Stimulated activated CD4-positive, alpha-beta T cell treated with anti-CD3 and anti-CD28 coated beads, Interleukin-15, amount 100 ng/mL, for 48 hours (primary cell): ENCODE measurements around the gene TMOD2.

Experiments
- DNase-seq, 2 donors: peaks; one replicate each; pipeline ENCODE4 v3.0.0-alpha.2; 2020; ENCODE audit warnings: low read depth in 2 of 2

Gene TMOD2

DNA sequence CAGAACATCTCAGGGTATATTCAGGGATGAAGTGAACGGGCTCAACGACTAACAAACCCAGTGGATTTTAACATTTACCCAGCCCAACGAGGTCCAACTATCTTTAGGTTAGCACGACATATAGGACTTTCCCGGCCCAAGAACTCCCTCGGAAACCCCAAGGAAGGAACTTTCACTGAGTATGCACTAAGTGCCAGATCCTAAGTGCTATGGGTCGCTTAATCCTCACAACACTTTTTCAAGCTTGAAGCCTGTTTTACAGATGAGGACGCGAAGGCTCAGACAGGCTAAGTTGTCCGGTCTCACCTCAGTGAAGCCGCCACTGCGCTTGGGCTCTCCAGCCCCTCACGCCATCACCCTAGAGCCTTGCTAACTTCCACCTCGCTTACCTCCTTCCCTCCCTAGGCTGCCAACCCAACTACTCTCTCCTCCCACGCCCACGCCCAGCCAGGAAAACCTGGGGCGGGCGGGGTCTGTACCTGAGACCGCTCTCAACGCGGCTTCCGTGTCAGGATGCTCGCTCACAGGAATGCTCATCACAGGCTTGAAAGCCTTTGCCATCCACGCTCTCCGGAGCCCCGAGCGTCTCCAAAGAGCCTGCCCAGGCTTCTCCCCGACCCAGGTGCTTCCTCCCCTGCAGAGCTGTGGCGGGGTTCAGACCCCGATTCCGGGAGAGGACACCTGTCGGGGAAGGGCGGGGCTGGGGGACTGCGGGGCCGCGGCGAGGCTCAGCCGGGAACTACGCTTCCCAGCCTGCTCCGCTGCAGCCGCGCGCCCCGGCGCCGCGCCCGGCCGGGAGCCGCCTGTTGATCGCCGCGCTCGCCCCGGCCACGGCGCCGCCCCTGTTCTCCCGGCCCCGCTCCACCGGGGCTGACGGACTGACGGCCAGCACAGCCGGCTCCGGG, at the start of gene TMOD2:
Gene TMOD2, plus strand, starts transcription at position 806 of the 905 bp plus-strand sequence. CDS start 14,845 bp downstream, outside the sequence.
- DNase-seq: peak in 1 of 2 donors; percentile 25

DNA sequence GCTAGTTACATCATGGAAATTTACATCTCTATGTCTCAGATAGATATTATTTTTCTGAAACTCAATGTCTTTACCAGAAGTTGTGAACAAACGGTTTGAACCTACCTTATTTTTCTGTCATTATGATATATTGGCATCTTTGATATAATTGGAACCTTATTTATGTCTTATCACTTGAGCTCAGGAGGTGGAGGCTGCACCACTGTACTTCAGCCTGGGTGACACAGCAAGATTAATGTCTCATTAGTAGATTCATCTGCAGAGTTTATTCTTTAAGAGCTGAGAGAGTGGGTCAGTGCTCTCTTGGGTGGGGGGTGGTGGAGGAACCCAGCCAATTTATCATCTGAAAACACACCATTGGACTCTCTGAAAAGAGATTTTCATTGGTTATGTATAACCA, 48.7 kb upstream of the TMOD2 start:
- no peak for DNase-seq

DNA sequence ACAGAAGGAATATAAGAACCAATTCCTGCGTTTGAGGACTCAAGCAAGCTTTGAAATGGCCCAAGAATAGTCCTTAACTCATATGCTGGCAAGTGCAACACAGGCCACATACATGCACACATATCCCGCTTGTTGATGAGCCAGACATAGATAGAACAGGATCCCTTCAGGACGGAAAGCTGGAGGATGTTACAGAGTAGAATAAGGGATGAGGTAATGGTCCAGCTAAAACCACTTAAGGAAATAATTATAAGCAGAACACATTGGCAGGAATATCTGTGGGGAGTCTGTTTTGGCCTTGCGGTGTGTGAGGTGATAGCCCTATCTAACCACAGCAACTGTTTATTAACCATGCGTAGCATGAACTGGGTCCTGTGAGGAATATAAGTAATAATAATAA, 45.1 kb upstream of the TMOD2 start:
- DNase-seq: no peak

DNA sequence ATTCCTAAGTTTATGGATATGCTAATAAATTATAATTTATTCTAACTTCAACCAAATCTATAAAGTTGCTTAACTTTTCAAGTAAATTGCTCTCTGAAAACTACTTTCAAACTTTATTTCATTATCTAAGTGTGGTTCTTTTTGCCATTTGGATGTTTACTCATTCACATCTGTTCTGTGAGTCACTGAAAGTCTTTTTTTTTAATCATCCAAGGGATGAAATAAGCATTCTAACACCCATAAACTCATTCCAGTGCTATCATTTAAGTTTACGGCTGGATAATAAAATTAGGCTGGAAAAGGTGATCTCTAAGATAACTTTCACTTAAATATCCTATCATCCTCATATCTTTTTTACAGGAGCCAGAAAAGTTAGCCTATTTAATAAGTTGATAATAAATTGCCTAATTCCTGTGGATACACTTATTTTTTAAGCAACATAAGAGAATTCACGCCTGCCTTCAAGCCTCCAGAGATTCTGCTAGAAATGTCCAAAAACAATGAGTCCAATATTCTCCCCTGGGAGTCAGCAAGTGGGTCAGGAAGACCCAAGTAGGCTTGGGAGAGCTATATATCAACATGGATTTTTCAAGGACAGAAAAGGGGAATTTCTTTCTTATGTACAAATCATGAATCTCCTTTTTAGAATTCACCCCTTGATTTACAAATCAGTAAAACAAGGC, 44.3 kb upstream of the TMOD2 start:
- no peak for DNase-seq

DNA sequence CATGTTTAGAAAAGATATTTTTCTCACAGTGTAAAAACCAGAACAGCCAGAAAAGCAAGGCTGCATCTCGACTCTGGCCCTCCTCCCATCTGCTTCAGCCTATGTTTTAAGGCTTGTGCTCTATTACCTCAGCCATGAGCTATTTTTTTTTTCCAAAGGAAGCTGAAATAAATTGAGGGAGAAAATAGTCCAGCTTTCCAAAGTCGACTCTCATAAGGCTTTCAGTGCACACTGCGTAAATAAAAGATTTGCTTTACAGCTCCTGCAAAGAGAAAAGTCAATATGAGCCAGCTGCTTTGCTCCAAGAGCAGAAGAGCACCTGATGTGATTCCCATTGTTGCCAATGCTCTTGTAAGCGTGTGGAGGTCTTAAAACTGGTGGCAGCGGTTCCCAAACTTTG, 43.4 kb upstream of the TMOD2 start:
- no peak for DNase-seq

DNA sequence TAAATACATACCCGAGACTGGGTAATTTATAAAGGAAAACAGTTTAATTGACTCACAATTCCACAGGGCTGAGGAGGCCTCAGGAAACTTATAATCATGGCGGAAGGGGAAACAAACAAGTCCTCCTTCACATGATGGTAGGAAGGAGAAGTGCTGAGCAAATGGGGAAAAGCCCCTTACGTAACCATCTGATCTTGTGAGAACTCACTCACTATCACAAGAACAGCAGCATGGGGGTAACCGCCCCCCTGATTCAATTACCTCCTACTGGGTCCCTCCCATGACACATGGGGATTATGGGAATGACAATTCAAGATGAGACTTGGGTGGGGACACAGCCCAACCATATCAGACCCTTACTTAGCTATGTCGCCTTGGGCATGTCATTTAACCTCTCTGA, 42.4 kb upstream of the TMOD2 start:
- DNase-seq: no peak

DNA sequence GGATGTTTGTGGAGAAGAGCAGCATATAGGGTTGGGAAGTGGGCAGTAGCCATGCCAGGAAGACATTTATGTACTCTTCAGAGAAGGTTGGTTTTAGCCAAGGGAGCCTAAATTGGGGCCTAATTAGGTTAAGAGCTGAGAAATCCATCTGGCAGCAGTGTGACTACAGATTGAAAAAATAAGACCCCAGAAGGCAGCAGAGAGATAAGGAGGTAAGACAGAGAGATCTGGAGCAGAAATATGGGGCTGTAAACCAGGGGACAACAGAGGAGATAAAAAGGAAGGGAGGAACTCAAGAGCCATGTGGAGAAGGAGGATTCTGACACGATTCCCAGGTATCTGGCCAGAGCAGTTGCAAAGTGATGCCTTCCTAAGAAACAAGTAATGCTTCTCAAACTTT, 37.2 kb upstream of the TMOD2 start:
- DNase-seq: no peak

DNA sequence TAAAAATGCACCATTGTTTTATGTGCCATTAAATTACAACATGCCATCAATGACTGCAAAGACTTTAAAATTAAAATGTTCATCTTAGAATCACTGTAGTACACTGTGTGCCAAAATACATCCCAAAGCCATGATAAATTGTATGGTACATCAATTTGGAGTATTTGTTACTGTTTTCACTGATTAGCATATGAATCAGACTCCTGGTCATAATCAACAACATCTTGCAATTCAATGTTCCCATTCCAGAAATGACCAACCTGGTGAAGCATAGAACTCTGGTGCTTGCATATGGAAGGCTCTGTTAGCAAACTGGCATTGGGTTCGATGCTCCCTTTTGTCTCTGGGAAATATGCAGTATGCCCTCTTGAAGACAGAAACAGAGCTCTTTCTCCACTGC, 36.5 kb upstream of the TMOD2 start:
- DNase-seq: no peak

DNA sequence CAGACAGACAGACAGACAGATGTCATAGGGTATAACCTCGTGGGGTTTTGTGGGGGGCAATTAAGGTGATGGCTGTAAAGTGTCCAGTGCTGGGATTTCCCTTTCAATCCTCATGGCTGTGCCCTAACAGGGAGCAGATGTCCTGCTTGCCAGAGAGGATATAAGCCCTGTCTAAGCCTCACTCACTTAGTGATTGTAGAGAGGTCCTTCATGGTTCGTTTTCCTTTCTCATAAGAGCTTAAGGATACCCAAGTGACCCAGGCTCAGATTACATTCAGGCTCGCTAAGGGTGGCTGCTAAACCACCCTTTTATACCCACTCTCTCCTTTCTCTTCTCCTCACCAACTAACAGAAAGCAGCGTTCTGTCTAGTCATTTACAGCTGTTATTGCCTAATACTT, 33.2 kb upstream of the TMOD2 start:
- no peak for DNase-seq

DNA sequence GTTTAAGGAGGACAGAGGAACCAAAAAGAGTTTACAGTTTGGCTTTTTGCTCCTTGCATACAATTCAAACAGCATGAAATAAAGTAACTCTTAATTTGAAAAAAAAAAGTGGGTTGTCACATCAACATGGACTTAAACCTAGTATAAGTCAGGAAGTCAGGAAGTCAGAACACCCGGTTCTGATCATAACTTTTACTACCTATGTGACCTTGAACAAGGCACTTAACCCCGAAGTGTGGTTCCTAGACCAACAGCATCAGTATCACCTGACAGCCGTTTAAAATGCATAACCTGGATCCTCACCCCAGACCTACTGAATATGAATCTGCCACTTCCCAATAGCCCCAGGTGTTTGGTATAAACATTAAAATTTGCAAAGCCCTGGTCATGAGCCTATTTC, 32.7 kb upstream of the TMOD2 start:
- DNase-seq: no peak

DNA sequence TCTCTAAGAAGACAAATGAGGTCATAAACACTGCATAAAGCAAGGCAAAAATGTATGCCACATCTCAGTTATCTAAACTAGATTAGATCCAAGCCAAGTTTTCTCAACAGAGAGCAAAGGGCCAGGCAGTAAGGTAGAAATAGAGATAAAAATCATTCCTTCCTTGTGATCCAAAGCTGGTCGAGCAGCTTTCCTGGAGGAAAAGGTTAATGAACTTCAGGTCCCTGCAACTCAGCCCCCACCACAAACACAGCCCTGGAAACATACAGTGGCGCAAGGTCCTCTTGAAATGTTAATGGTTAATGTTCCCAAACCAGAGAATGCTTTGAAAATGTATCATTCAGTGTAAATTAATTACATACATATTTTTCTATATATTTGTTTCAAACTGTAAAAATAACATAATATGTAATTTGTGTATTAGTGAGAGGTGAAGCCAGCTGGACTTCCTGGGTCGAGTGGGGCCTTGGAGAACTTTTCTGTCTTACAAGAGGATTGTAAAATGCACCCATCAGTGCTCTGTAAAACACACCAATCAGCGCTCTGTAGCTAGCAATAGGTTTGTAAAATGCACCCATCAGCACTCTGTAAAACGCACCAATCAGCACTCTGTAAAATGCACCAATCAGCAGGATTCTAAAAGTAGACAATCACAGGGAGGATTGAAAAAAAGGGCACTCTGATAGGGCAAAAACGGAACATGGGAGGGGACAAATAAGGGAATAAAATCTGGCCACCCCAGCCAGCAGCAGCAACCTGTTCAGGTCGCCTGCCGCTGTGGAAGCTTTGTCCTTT, 31.0 kb upstream of the TMOD2 start:
- no peak for DNase-seq

DNA sequence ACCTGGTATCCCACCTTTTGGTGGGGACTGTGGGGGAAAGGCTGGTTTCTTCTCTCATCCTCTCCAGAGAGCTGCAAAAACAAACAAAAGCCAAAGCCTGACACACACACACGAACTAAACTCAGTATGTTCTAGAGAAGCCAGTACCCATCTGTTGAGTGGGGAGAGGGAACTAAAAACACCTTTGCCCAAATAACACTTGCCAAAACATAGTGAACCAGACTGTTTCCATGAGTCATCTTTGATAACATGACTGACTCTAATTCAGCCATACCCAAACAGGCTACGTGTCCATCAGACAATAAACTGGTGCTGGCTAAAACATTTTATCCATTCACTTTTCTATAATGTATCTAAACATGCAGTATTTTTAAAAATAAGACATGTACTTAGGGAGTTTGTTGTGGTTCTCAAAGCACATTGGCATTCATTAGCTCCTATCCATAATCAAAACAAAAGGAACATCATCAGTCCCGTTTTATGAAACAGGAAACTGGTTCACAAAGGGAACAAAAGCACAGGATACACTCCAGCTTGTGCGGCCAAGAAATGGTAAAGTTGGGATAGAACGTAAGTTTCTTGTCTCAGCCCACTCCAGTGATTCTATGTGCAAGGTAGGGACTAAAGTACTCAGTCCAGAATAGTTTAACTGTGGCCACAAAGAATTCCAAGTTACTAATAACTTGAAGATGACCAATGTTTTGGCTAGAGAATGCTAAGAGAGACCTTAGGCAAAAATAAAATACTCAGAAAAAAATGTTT, 30.0 kb upstream of the TMOD2 start:
- DNase-seq: no peak

DNA sequence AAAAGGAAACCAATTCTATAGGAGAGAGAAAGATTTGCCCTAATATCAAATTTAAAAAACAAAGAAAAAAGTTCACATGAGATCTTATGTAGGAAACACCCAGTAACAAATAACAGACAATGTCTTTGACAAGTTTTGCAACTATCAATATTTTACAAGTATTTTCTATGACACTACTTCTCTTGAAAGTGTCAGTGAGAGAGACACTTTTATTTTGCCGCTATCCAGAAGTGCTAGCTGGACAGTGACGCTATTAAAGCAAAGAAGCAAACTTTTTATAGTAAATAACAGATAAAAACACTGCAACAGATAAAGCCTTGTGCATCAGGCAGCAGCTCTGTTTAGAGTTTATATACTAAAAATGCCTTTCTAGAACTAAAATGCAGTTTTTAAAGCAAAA, 27.2 kb upstream of the TMOD2 start:
- DNase-seq: no peak

DNA sequence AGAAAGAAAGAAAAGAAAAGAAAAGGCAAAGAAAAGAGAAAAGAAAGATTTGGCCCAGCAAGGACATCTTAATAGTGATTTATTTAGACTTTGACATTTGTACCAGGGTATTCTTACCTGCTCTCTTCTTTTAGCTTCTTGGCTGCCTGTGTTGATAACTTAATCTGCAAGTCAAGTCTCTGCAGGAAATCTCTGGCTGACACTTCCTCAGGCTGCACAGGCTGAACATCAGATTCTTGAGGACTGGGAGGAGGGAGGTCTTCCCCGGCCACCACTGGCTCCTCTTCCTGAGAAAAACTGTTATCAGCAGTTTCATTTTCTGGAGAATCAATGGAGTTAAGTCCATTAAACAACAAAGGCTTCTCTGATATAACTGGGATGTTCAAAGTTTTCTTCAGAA, 26.7 kb upstream of the TMOD2 start:
- no peak for DNase-seq

DNA sequence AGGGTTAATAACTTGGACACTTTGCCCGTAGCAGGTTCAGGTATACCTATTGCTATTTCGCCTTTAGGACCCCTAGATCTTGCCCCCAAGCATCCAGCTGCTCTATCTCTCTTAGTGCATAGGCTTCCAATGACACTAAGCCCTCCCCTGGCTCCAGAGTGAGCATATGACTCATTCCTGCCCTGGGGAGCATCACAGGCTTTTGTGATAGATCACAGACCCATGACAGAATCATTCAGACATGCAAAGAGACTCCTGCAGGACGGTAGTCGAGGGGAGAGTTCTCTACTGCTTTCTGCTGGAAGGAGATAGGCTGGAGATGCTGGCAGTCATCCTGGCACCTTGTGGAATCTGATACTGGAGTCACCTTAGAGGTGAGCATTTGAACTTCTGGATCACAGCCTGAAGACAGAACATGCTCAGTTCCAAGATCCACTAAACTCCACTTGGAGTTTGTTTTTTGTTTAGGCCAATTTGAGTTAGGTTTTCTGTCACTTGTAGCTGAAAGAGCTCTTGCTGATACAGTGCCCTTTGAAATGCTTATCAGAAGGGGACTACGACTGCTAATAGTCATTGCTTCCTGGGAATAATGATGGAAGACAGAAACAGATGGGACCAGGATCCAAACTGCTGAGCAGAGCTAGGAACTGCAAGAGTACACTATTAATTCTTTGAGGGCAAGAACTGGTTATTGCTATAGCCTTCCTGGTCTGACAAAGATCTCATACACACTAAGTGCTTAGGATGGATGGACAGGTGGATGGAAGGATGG, 24.9 kb upstream of the TMOD2 start:
- DNase-seq: no peak

DNA sequence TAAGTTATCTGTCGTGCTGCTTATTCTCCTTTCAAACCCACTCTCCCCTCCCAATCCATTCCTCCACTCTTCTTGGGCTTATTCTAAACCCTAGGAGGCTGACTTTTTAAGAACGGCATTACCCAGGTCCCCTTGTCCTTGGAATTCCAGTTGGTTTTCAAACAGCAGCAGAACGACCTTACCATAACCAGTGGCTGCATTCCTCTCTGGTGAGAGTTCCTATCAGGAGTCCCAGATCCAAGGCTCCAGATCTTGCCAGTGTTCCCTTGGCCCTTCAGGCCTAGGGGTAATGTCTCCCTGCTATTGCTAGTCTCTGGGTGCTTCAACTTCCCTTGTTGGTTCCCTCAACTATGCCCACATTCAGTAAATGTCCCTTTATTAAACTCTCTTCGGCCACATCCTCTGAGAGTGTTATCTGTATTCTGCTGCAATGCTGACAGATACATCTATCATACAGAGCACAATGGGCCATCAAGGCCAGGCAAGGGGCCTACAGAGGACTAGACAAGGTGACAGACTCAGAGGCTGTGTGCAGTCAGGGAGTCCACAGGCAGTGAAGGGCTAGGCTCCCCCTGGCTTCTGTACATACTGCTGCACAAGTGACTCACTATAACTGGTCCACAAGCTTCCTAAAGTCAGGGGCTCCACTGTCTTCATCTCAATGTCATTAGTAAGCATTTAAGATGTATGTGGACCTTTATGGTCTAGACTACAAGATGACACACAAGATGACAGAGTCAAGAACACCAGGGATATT, 24.1 kb upstream of the TMOD2 start:
- no peak for DNase-seq

DNA sequence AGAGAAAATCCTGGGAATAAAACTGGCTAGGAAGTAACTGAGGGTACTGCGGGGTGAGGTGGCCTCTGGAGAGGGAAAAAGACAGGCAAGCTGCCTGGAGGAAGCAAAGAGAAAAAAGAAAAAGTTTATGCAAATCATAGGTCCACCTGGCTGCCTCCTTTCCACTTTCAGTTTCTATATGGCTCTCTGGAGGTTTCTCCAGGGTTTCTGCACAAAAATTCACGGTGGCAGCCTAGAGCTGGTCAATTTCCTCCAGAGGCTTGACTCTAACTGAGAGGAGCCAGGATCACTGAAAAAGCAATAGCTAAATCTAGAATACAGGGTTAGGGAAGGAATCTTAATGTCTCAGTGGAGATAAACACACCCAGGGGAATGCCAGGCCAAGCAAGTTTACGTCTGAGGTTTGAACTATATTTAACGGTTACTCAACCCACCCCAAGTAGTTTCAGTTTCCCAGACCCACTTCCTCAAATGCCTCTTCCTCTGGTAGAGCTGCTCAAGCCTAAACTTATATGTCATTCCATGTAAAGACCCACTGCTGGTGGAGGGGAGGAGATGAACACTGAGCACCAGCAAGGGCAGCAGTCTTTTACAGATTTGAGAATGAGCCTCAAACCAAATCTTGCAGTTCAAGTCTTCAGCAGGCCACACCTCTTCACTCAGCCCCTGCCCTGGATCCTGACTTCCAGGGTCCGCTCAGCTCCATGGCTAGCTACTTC, 19.7 kb upstream of the TMOD2 start:
- no peak for DNase-seq

DNA sequence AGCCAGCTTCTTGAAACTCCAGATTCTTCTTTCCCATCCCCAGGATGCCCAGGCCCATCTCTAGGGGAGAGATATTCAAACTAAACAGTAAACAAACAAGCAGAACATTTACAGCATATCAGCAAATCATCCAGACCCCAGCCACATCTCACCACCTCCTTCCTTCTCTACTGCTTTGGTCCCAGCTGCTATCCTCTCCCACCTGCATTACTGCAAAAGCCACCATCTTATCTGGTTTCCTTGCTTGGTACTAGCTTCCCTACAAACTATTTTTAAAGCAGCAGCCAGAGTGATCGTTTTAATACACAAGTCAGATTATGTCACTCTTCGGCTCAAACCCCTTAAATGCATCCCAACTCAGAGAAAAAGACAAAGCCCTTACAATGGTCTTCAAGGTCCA, 18.8 kb upstream of the TMOD2 start:
- DNase-seq: no peak

DNA sequence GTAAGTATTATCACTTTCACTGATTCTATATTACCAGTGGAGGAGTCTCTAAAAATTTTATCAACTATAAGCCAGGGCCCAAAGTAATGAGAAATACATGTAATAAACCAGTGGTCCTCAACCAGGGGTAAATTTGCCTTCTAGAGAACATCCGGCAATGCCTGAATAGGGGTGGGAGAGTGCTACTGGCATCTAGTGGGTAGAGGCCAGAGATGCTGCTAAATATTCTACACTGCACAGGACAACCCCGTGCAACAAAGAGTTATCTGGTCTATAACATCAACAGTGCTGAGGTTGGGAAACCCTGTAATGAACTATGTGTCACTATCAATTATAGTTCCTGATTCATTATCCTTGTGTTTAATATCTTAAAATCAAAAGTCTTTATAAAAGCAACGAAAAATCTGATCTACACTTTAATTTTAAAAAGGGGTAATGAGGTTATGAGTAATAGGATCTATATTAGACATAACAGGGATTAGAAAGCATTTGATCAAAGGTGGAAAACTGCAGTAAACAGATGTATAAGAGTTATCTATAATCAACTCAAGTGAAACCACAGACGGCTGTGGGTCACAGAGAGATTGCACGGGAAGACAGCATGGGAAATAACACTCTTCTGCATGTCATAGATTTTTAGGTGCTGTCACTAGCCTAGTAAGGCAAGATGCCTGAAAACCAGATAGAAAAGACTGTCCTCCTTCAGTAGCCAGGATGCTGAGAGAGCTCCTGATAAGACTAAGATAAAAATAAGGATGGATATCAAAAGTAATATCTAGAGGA, 16.0 kb upstream of the TMOD2 start:
- no peak for DNase-seq
